ENCODE measurements around the gene THNSL1. TPM values are rescaled to one million over a fixed set of nuclear protein-coding genes. Genes with fewer than 3 reads are reported as not detected.

THNSL1 gene
- total and polyA plus RNA-seq, 8 donors = under 0.01 to 5.0 (median 1.3) TPM

- Histone ChIP-seq H3K36me3 (no peaks in the 10 kb centered on the region), H3K4me1 (peaks cover 0 to 24% (median 14%) of the 10 kb centered on the region in 4 donors), H3K27me3 (no peaks in the 10 kb centered on the region), H3K27ac (peak overlapping the region in 4 of 5 donors; percentile 90 to 98 (median 94)), H3K4me3 (peak overlapping the region in 3 of 4 donors; percentile 59 to 81 (median 64)), H3K9me3 (no peaks in the 10 kb centered on the region)
- intact Hi-C loops (cut with DNase I; ENCODE audit: low total_unique reads) = no loop called here
- TF ChIP-seq POLR2A (IDR thresholded peaks at IDR 0.05) (no peak), POLR2AphosphoS5 (IDR thresholded peaks at IDR 0.05) (no peak), CTCF (IDR thresholded peaks at IDR 0.05) (no peak), EP300 (IDR thresholded peaks at IDR 0.05) (no peak)
- 79 to 91% (median 82%) methylated on average over 6 of the region's 6 CpGs for WGBS, 5 donors
- no peak for DNase-seq
Measured at GRCh38 chr10:25017661-25018060, 1.2 kb downstream of the THNSL1 start.

- 84 to 97% (median 97%) methylated on average over 3 of the region's 3 CpGs for WGBS, 5 donors
- DNase-seq = no peak
- H3K4me3 ChIP-seq = no peak overlapping the region
- TF ChIP-seq POLR2A (IDR thresholded peaks at IDR 0.05) (no peak), EP300 (IDR thresholded peaks at IDR 0.05) (no peak)
- no peaks in the 10 kb centered on the region for H3K27me3 ChIP-seq
- no peaks in the 10 kb centered on the region for H3K36me3 ChIP-seq
- intact Hi-C loops (cut with DNase I; ENCODE audit: low total_unique reads) = no loop called here
- peaks cover 0 to 24% (median 14%) of the 10 kb centered on the region in 4 donors for H3K4me1 ChIP-seq
- no peak overlapping the region for H3K27ac ChIP-seq
- no peaks in the 10 kb centered on the region for H3K9me3 ChIP-seq
Measured at GRCh38 chr10:25018703-25019102, 2.3 kb downstream of the THNSL1 start.

GRCh38 chr10:25023278-25023677 is 6.9 kb downstream of the THNSL1 start:
- H3K27me3 ChIP-seq = no peaks in the 10 kb centered on the region
- H3K36me3 ChIP-seq = no peaks in the 10 kb centered on the region
- H3K4me1 ChIP-seq = peaks cover 0 to 4% (median 0%) of the 10 kb centered on the region in 4 donors
- no peak overlapping the region for H3K27ac ChIP-seq
- DNase-seq = peak in 1 of 2 donors; percentile 24
- no peaks in the 10 kb centered on the region for H3K9me3 ChIP-seq
- WGBS, 5 donors = 77 to 82% (median 80%) methylated on average over 3 of the region's 3 CpGs
- no peak overlapping the region for H3K4me3 ChIP-seq
- intact Hi-C loops (cut with DNase I; ENCODE audit: low total_unique reads) = loop anchor here (10.0 kb wide), 1 partner anchor 52 kb away; no protein-coding TSS in a partner anchor
- TF ChIP-seq CTCF (IDR thresholded peaks at IDR 0.05) (no peak), POLR2A (IDR thresholded peaks at IDR 0.05) (no peak), POLR2AphosphoS5 (IDR thresholded peaks at IDR 0.05) (no peak), EP300 (IDR thresholded peaks at IDR 0.05) (no peak)

GRCh38 chr10:25024528-25024927 is 8.1 kb downstream of the THNSL1 start:
- H3K4me1 ChIP-seq = peaks cover 0 to 4% (median 0%) of the 10 kb centered on the region in 4 donors
- TF ChIP-seq POLR2AphosphoS5 (IDR thresholded peaks at IDR 0.05) = no peak
- TF ChIP-seq POLR2A (IDR thresholded peaks at IDR 0.05) = no peak
- no peak for TF ChIP-seq EP300 (IDR thresholded peaks at IDR 0.05)
- no peak for TF ChIP-seq CTCF (IDR thresholded peaks at IDR 0.05)
- intact Hi-C loops (cut with DNase I; ENCODE audit: low total_unique reads) = loop anchor here (10.0 kb wide), 1 partner anchor 50 kb away; no protein-coding TSS in a partner anchor
- DNase-seq = no peak
- H3K9me3 ChIP-seq = no peaks in the 10 kb centered on the region
- H3K27ac ChIP-seq = no peak overlapping the region
- H3K36me3 ChIP-seq = no peaks in the 10 kb centered on the region
- WGBS, 5 donors = 83 to 90% (median 87%) methylated on average over 8 of the region's 8 CpGs
- no peaks in the 10 kb centered on the region for H3K27me3 ChIP-seq
- no peak overlapping the region for H3K4me3 ChIP-seq

GRCh38 chr10:25026463-25026862 is 10.1 kb downstream of the THNSL1 start:
- Histone ChIP-seq H3K36me3 (no peaks in the 10 kb centered on the region), H3K4me1 (peaks cover 0 to 4% (median 0%) of the 10 kb centered on the region in 4 donors), H3K4me3 (no peak overlapping the region), H3K27me3 (no peaks in the 10 kb centered on the region), H3K27ac (no peak overlapping the region), H3K9me3 (no peaks in the 10 kb centered on the region)
- peak in 1 of 2 donors; percentile 24 for DNase-seq
- WGBS, 5 donors = 45 to 61% (median 56%) methylated on average over 1 of the region's 1 CpG
- intact Hi-C loops (cut with DNase I; ENCODE audit: low total_unique reads) = loop anchor here (10.0 kb wide), 1 partner anchor 48 kb away; no protein-coding TSS in a partner anchor
- TF ChIP-seq POLR2A (IDR thresholded peaks at IDR 0.05) (no peak), EP300 (IDR thresholded peaks at IDR 0.05) (no peak), CTCF (IDR thresholded peaks at IDR 0.05) (peak in 3 of 7 experiments; percentile 4 to 42 (median 34))
